Ovary (tissue), 3 donors: ENCODE results near the gene GPR156.

ENCODE experiments used
- CTCF ChIP-seq, 3 donors: fragments of 450-650 bp in 2 of 3; fragments of 200-600 bp in 1 of 3; IDR thresholded peaks; one replicate each; pipeline versions ENCODE4 v1.5.1 to v1.8.0; 2016 to 2022; ENCODE audit warnings: antibody characterized with exemption in 3 of 3, mild to moderate bottlenecking in 1 of 3
- EP300 ChIP-seq: sonication (generic); formaldehyde crosslinking; IDR thresholded peaks from one replicate; pipeline ENCODE4 v1.6.1; 2017; ENCODE audit warnings: antibody characterized with exemption
- POLR2A ChIP-seq: fragments of 450-650 bp; IDR thresholded peaks from one replicate; pipeline ENCODE4 v1.6.1; 2017; ENCODE audit warnings: antibody characterized with exemption, mild to moderate bottlenecking, moderate library complexity
- donor health status: DM: no; HTN: no; CAD: no.

DNA sequence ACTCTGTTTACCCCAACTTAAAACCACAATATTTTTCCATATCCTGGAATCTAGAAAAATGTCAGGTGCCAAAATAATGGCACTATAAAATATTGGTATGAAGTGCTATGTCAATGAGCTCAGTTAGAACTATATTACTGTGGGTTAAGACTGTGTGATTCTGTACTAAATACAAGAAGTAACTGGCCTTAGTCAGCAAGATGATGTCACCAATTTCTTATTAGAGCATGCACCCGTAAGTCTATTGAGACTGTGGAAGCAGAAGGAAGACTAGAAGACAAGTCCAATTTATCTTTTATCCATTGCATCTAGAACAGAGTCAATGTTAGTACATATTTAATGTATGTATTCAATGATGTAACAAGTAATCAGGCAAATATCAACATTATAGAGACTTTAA lies 39.2 kb upstream of the GPR156 start:
- TF ChIP-seq CTCF (IDR thresholded peaks at IDR 0.05) (no peak), EP300 (no peak), POLR2A (no peak)
